Measurements from ENCODE around the gene CNOT8. TPM values are rescaled to one million over a fixed set of nuclear protein-coding genes. Genes with fewer than 3 reads are reported as not detected.

Gene CNOT8
- 100 to 1,000 TPM in 1 of 4 donors, 10 to 100 TPM in 3; 48.0 to 106 (median 70.3) TPM for total RNA-seq

- peak; percentile 93 for ATAC-seq (ENCODE audit: low FRiP score)
- TF ChIP-seq CTCF (IDR thresholded peaks at IDR 0.05): no peak
- DNase-seq (ENCODE audit: low spot score): peak; percentile 90
Measured at GRCh38 chr5:154858297-154858971, at the start of gene CNOT8. Gene CNOT8 (plus strand): TSS chr5:154858627. CDS start chr5:154863279, 4,652 bp downstream.

DNA sequence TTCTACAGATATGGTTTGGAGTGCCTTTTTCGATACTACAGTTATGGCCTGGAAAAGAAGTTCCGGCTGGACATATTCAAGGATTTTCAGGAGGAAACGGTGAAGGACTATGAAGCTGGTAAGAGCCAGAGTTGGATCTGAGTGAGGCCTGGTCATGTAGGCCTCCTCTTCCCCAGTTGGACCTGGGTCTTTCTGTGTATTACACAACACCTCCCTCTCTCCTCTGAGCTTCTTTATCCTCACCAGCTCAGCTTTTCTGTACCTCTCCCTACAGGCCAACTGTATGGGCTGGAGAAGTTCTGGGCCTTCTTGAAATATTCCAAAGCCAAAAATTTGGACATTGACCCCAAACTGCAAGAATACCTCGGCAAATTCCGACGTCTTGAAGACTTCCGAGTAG is 47.2 kb upstream of the CNOT8 start:
- DNase-seq (ENCODE audit: low spot score) (no peak), ATAC-seq (ENCODE audit: low FRiP score) (no peak)
- TF ChIP-seq CTCF (IDR thresholded peaks at IDR 0.05): no peak

DNA sequence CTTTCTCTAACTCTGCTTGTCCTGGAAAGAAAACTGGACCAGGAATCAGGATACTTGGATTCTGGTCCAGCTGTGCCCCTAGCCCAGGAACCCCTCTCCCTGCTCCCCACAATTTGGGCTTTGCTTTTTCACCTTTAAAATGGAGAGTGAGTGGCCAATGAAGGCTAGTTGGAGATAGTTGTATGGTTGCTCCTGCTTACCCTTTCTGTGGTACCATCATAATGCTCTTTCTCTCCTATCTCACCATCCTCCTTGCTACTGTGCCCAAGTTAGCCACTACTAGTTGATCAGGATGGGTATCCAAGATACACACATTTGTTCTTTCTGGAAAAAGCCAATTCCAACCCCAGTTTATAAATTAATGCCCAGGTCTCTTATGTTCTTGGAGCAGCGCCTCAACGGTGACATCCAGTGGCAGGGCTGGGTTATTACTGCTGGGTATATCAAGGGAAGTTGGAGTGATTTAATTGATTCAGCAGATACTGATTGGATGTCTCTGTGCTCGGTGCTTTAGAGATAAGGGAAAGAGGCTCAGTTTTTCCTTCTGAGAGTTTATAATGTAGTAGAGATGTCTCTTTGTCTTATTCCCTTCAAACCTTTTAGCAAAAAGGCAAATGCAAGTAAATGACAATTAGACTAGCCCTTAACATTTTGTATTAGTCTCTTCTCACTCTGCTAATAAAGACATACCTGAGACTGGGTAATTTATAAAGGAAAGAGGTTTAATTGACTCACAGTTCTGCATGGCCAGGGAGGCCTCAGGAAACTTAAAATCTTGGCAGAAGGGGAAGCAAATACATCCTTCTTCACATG is 46.6 kb upstream of the CNOT8 start:
- ATAC-seq (ENCODE audit: low FRiP score) (peak; percentile 76), DNase-seq (ENCODE audit: low spot score) (peak; percentile 37)
- peak in 2 of 3 donors; percentile 38 to 41 for TF ChIP-seq CTCF (IDR thresholded peaks at IDR 0.05)

- TF ChIP-seq CTCF (IDR thresholded peaks at IDR 0.05): no peak
- no peak for DNase-seq (ENCODE audit: low spot score)
- ATAC-seq (ENCODE audit: low FRiP score): no peak
Measured at GRCh38 chr5:154813158-154813557, 45.3 kb upstream of the CNOT8 start.

- no peak for TF ChIP-seq CTCF (IDR thresholded peaks at IDR 0.05)
- no peak for DNase-seq (ENCODE audit: low spot score)
Measured at GRCh38 chr5:154813736-154814135, 44.7 kb upstream of the CNOT8 start.

GRCh38 chr5:154815025-154815424 is 43.4 kb upstream of the CNOT8 start:
- ATAC-seq (ENCODE audit: low FRiP score) (no peak), DNase-seq (ENCODE audit: low spot score) (no peak)
- no peak for TF ChIP-seq CTCF (IDR thresholded peaks at IDR 0.05)

More at GRCh38 chr5:154813736-154814135, 44.7 kb upstream of the CNOT8 start:
- ATAC-seq (ENCODE audit: low FRiP score): no peak
